ENCODE results near the gene CTDNEP1. TPM values are rescaled to one million over a fixed set of nuclear protein-coding genes. Genes with fewer than 3 reads are reported as not detected.

CTDNEP1 gene
- total and polyA plus RNA-seq, 11 donors, result 54.0 to 126 (median 107) TPM

DNA sequence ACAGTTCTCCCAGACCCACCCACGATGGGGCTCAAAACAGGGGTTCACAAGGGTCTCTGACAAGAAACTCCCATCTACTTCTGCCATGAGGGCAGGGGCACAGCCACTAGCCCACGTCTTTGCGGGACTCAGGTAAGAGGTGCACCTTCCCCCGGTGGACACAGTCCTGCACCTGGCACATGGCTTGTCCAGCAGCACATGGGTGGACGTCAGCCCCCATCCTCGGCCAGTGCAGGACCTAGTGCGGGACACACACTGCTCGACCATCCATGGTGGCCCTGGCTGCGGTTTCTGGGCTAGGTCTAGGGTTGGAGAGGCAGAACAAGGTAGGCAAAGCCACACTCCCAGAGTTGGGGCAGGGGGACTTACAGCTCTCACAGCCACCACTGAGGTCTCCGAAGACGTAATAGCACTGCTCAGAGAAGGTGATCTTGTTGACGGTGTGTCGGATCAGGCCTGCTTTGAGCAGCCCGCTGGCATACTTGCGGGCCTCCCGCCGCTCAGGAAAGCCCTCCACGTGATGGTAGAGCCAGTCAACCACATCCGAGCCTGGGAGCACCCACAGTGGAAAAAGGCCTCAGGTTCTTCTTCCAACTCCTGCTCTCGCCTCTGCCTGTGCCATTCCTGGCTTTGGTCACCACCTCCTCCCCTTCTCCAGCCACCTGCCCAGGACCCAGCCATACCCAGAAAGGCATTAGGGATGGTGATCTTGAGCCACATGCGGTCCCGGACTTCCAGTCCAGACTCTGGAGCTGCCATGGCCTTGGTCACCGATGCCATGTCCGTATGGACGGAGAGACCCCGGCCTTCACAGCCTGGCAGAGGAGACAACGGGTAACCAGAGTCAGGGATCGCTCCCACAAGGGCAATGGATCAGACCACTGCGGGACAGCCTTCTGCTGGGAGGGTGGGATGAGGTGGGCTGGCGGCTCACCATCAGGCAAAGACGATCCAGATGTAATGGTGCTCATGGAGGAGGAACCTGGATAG, 24.5 kb downstream of the CTDNEP1 start:
- Histone ChIP-seq H3K4me1 (peaks cover 0 to 40% (median 11%) of the 10 kb centered on the region in 12 donors), H3K4me3 (no peak overlapping the region), H3K27ac (no peak overlapping the region), H3K9me3 (no peaks in the 10 kb centered on the region), H3K27me3 (no peaks in the 10 kb centered on the region), H3K36me3 (peaks cover 0 to 86% (median 82%) of the 10 kb centered on the region in 9 donors)
- ATAC-seq (no peak), DNase-seq (peak in 1 of 5 donors; percentile 40)
- no peak for TF ChIP-seq POLR2A (IDR thresholded peaks at IDR 0.05)
- TF ChIP-seq, protein P1, sequence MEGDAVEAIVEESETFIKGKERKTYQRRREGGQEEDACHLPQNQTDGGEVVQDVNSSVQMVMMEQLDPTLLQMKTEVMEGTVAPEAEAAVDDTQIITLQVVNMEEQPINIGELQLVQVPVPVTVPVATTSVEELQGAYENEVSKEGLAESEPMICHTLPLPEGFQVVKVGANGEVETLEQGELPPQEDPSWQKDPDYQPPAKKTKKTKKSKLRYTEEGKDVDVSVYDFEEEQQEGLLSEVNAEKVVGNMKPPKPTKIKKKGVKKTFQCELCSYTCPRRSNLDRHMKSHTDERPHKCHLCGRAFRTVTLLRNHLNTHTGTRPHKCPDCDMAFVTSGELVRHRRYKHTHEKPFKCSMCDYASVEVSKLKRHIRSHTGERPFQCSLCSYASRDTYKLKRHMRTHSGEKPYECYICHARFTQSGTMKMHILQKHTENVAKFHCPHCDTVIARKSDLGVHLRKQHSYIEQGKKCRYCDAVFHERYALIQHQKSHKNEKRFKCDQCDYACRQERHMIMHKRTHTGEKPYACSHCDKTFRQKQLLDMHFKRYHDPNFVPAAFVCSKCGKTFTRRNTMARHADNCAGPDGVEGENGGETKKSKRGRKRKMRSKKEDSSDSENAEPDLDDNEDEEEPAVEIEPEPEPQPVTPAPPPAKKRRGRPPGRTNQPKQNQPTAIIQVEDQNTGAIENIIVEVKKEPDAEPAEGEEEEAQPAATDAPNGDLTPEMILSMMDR (IDR thresholded peaks at IDR 0.05), result no peak
- intact Hi-C loops (cut with DNase I), result no loop called here
- 92 to 96% (median 95%) methylated on average over 23 to 31 of the region's 31 CpGs for WGBS, 4 donors

DNA sequence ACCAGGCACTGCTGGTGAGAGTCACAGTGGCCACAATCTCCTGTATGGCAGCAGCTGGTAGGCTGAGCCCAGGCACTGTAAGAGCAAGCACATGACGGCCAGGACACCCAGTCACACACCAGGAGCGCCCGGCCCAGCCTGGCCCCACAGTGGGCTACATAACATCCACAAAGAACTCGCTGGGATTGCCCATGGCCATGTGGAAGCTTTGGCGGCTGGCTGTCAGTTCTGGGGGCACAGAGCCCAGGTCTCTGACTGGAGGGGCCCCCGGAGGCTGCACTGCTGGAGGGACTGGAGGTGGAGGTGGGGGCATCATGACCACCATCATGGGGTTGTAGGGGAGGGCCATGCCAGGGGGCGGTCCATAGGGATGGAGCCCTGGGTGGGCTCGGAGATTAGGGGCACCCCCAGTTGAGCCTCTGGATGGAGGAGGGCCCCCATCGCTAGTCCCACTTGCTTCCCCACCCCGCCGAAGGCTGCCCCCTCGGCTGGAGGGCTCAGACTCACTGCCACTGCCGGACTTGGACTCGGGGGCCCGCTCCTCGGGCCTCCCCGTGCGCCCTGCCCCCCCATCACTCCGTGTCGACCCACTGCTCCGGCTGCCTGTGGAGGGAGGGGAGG, 25.7 kb downstream of the CTDNEP1 start:
- 40 to 77% (median 73%) methylated on average over 3 to 21 of the region's 21 CpGs for whole genome bisulfite sequencing, 4 donors
- Histone ChIP-seq H3K27me3 (no peaks in the 10 kb centered on the region), H3K9me3 (no peaks in the 10 kb centered on the region), H3K4me3 (no peak overlapping the region), H3K27ac (peak overlapping the region in 7 of 12 donors; percentile 0 to 69 (median 49)), H3K4me1 (peaks cover 2 to 46% (median 22%) of the 10 kb centered on the region in 12 donors), H3K36me3 (peaks cover 0 to 97% (median 94%) of the 10 kb centered on the region in 9 donors)
- DNase-seq (peak in 1 of 5 donors; percentile 66), ATAC-seq (peak; percentile 11 to 70 (median 40))
- TF ChIP-seq POLR2A (IDR thresholded peaks at IDR 0.05), result no peak
- TF ChIP-seq, protein P1 (IDR thresholded peaks at IDR 0.05), result no peak
- intact Hi-C loops (cut with DNase I), result no loop called here

DNA sequence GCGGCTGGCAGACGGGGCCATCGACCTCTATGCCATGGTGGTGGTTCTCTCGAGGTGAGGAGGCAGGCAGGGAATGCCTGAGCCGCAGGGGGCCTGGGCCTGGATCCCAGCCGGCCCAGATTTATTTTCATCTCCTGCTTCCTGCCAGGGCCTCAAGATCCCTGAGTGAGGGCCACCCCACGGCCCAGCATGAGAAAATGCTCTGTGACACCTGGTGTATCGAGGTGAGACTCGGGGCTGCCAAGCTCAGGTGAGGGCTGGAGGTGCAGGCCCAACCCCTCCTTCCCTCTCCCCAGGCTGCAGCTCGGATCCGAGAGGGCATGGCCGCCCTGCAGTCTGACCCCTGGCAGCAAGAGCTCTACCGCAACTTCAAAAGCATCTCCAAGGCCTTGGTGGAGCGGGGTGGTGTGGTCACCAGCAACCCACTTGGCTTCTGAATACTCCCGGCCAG, 26.8 kb downstream of the CTDNEP1 start:
- Histone ChIP-seq H3K27me3 (no peaks in the 10 kb centered on the region), H3K27ac (peak overlapping the region in 6 of 12 donors; percentile 8 to 69 (median 26)), H3K4me3 (no peak overlapping the region), H3K9me3 (no peaks in the 10 kb centered on the region), H3K36me3 (peaks cover 0 to 89% (median 86%) of the 10 kb centered on the region in 9 donors), H3K4me1 (peaks cover 6 to 51% (median 25%) of the 10 kb centered on the region in 12 donors)
- TF ChIP-seq, protein P1 (IDR thresholded peaks at IDR 0.05), result no peak
- no peak for TF ChIP-seq POLR2A (IDR thresholded peaks at IDR 0.05)
- WGBS, 4 donors, result 58 to 67% (median 62%) methylated on average over 8 to 15 of the region's 15 CpGs
- DNase-seq (peak in 1 of 5 donors; percentile 53), ATAC-seq (no peak)
- intact Hi-C loops (cut with DNase I), result no loop called here

DNA sequence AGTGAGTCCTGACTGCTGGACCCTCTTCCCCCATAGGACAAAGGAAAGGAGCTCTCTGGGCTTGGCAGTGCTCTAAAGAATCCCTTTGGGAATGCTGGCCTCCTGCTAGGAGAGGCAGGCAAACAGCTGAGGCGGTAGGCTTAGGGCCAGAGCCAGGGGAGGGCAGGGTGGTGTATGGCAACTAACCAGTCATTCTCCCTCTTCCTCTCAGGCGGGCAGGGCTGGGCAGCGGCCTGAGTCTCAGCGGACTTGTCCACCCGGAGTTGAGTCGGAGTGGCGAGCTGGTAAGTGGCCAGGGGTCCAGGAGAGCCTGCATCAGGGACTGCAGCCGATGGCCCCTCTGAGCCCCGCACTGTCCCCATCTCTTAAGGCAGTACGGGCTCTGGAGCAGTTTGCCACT, 27.4 kb downstream of the CTDNEP1 start:
- peak in 3 of 5 donors; percentile 21 to 56 (median 24) for DNase-seq
- peaks cover 6 to 55% (median 27%) of the 10 kb centered on the region in 12 donors for H3K4me1 ChIP-seq
- peak overlapping the region in 4 of 12 donors; percentile 8 to 69 (median 18) for H3K27ac ChIP-seq
- H3K4me3 ChIP-seq, result no peak overlapping the region
- peaks cover 0 to 84% (median 81%) of the 10 kb centered on the region in 9 donors for H3K36me3 ChIP-seq
- 64 to 76% (median 70%) methylated on average over 10 of the region's 10 CpGs for WGBS, 4 donors
- no peak for ATAC-seq
- H3K9me3 ChIP-seq, result no peaks in the 10 kb centered on the region
- no peaks in the 10 kb centered on the region for H3K27me3 ChIP-seq
- intact Hi-C loops (cut with DNase I), result no loop called here
- no peak for TF ChIP-seq POLR2A (IDR thresholded peaks at IDR 0.05)
- TF ChIP-seq, protein P1 (IDR thresholded peaks at IDR 0.05), result no peak
